ENCODE data around the gene DTNB.

- TF ChIP-seq MXI1 (IDR thresholded peaks at IDR 0.05; ENCODE audit: low read depth, low read length) (no peak), ATF2 (IDR thresholded peaks at IDR 0.05; ENCODE audit: low read length) (no peak), RFX5 (IDR thresholded peaks at IDR 0.05; ENCODE audit: low read depth, low read length) (no peak), POLR2AphosphoS5 (IDR thresholded peaks at IDR 0.05; ENCODE audit: low read length) (no peak), CTCF (IDR thresholded peaks at IDR 0.05 in 2 of 3, conservative IDR thresholded peaks at IDR 0.05 in 1 of 3; ENCODE audit: control insufficient read depth in 2 of 3, extremely low read depth in 1 of 3, insufficient read depth in 1 of 3, low read depth in 3 of 3, low read length in 3 of 3) (no peak), CHD1 (IDR thresholded peaks at IDR 0.05; ENCODE audit: low read depth, low read length) (no peak), USF2 (IDR thresholded peaks at IDR 0.05; ENCODE audit: borderline replicate concordance, low read depth, low read length) (no peak), POLR2AphosphoS2 (IDR thresholded peaks at IDR 0.05; ENCODE audit: low read depth, low read length) (no peak), TCF12 (IDR thresholded peaks at IDR 0.05; ENCODE audit: low read depth, low read length) (no peak), TCF7 (IDR thresholded peaks at IDR 0.05; ENCODE audit: borderline replicate concordance) (no peak), RBBP5 (conservative IDR thresholded peaks at IDR 0.05) (no peak), ZZZ3 (IDR thresholded peaks at IDR 0.05; ENCODE audit: control insufficient read depth, insufficient read length, low read depth) (no peak)
Observed at GRCh38 chr2:25504266-25504665, 169.1 kb downstream of the DTNB start.

All from GM12878 (cell line).